K562 (cell line): ENCODE measurements around the gene GTSE1. TPM values are rescaled to one million over a fixed set of nuclear protein-coding genes. Genes with fewer than 3 reads are reported as not detected.

Experiments used
- ATAC-seq: fragments of 200-7000 bp; cut with Tn5 transposase; 3 replicates; pipeline ENCODE4 v1.9.1; 2020; ENCODE audit warnings: moderate library complexity
- BruUV-seq: library from RNA; stranded (reverse); fragments of 400-500 nt; replicated peaks from 2 replicates; lab custom pipeline; 2021; lab: Mats Ljungman, UMichigan
- CTCF ChIA-PET: fragments of 300-600 bp; formaldehyde crosslinking; extraction: SDS; loops from one replicate; lab custom pipeline; 2021; ENCODE audit warnings: low intra/inter-chr PET ratio; lab: Yijun Ruan, JAX
- POLR2A ChIA-PET: fragments of 300-600, 350-650 bp; sonication (Branson Sonifier 250); formaldehyde crosslinking; extraction: SDS; loops from one replicate; lab custom pipeline; 2021; ENCODE audit warnings: antibody characterized with exemption, inconsistent platforms; lab: Yijun Ruan, JAX
- DNase-seq, 4 experiments: peaks; one replicate each; pipeline versions ENCODE4 v3.0.0 to v3.0.0-alpha.2; 2011 to 2018; ENCODE audit warnings: low spot score in 3 of 4, mixed read lengths in 3 of 4; ENCODE audit errors: extremely low read depth in 1 of 4
- FAIRE-seq: peaks from 2 replicates; lab custom pipeline; 2011; peaks lifted over from hg19 to GRCh38; lab: Jason Lieb, UNC
- H2AFZ ChIP-seq: 2 replicates; pipeline ENCODE4 v1.6.0; 2011; ENCODE audit warnings: low read depth, low read length, control low read depth, inconsistent platforms
- H3K27ac ChIP-seq: fragments of 200-600 bp; 3 replicates; pipeline ENCODE4 v1.8.0; 2011; ENCODE audit warnings: low read depth, mild to moderate bottlenecking, control low read depth, inconsistent platforms, low read length, moderate library complexity, mixed read lengths; ENCODE audit errors: extremely low read depth
- H3K27me3 ChIP-seq, 2 experiments: fragments of 300-600 bp in 1 of 2; 2 replicates in 1 of 2; 3 replicates in 1 of 2; pipeline versions ENCODE4 v1.6.0 to v1.8.0; 2011; ENCODE audit warnings: inconsistent platforms in 2 of 2, low read length in 2 of 2, mild to moderate bottlenecking in 1 of 2, mixed read lengths in 1 of 2, moderate library complexity in 1 of 2; ENCODE audit not compliant: control insufficient read depth in 2 of 2, insufficient read depth in 2 of 2
- H3K36me3 ChIP-seq: fragments of 300-600 bp; 3 replicates; pipeline ENCODE4 v1.8.0; 2011; ENCODE audit warnings: mild to moderate bottlenecking, low read length, inconsistent platforms; ENCODE audit not compliant: control insufficient read depth, insufficient read depth
- H3K4me1 ChIP-seq, 2 experiments: fragments of 200-600 bp in 1 of 2; replicated peaks in 1 of 2; 2 replicates in 1 of 2; 3 replicates in 1 of 2; pipeline versions ENCODE4 v1.5.1 to v1.8.0; 2011; ENCODE audit warnings: inconsistent platforms in 2 of 2, low read length in 2 of 2, mild to moderate bottlenecking in 1 of 2, mixed read lengths in 1 of 2, moderate library complexity in 1 of 2; ENCODE audit not compliant: control insufficient read depth in 2 of 2, insufficient read depth in 2 of 2
- H3K4me2 ChIP-seq: 2 replicates; pipeline ENCODE4 v1.6.1; 2011; ENCODE audit warnings: low read length, control low read depth, inconsistent platforms, mixed read lengths; ENCODE audit not compliant: insufficient read depth
- H3K4me3 ChIP-seq: fragments of 200-600 bp; sonication (generic), shearing (Covaris generic); 2 replicates; pipeline ENCODE4 v1.5.1; 2016; ENCODE audit warnings: control low read depth, inconsistent platforms
- H3K79me2 ChIP-seq: fragments of 200-600 bp; 3 replicates; pipeline ENCODE4 v1.8.0; 2011; ENCODE audit warnings: low read length, inconsistent platforms; ENCODE audit not compliant: control insufficient read depth, insufficient read depth
- H3K9ac ChIP-seq, 2 experiments: 2 replicates each; pipeline versions ENCODE4 v1.6.0 to v1.6.1; 2011; ENCODE audit warnings: low read depth in 2 of 2, low read length in 2 of 2, control low read depth in 1 of 2, inconsistent platforms in 1 of 2, mild to moderate bottlenecking in 1 of 2, mixed read lengths in 1 of 2; ENCODE audit not compliant: insufficient read depth in 1 of 2
- H3K9me1 ChIP-seq: one replicate; pipeline ENCODE4 v1.6.0; 2011; ENCODE audit warnings: inconsistent platforms, mild to moderate bottlenecking, low read length, moderate library complexity; ENCODE audit not compliant: control insufficient read depth, insufficient read depth
- H3K9me3 ChIP-seq: replicated peaks from 2 replicates; pipeline ENCODE4 v1.5.1; 2011; ENCODE audit warnings: low read depth, low read length, inconsistent platforms; ENCODE audit not compliant: control insufficient read depth, insufficient read depth
- H4K20me1 ChIP-seq: replicated peaks from 2 replicates; pipeline ENCODE4 v1.6.1; 2011; ENCODE audit warnings: low read length, inconsistent platforms, mixed read lengths; ENCODE audit not compliant: control insufficient read depth, insufficient read depth
- CBFA2T2 ChIP-seq: fragments of 450-650 bp; conservative IDR thresholded peaks from 2 replicates; pipeline ENCODE4 v1.6.1; 2017; ENCODE audit warnings: mild to moderate bottlenecking
- HDAC6 ChIP-seq: IDR thresholded peaks from 2 replicates; pipeline ENCODE4 v1.6.1; 2012; ENCODE audit warnings: low read depth, mild to moderate bottlenecking, control low read depth, inconsistent platforms, low read length, moderate library complexity
- HMGN3 ChIP-seq: IDR thresholded peaks from 2 replicates; pipeline ENCODE4 v1.6.1; 2011; ENCODE audit warnings: borderline replicate concordance, low read depth, mild to moderate bottlenecking, mixed read lengths, low read length; ENCODE audit not compliant: insufficient read length; ENCODE audit errors: extremely low read depth
- JUNB ChIP-seq: fragments of 450-650 bp; formaldehyde crosslinking; conservative IDR thresholded peaks from 2 replicates; pipeline ENCODE4 v1.4.0; 2020; ENCODE audit warnings: mild to moderate bottlenecking
- MIER1 ChIP-seq: fragments of 450-650 bp; IDR thresholded peaks from 2 replicates; pipeline ENCODE4 v1.6.1; 2016; ENCODE audit warnings: antibody characterized with exemption, mild to moderate bottlenecking, low read depth
- MXI1 ChIP-seq: IDR thresholded peaks from 2 replicates; pipeline ENCODE4 v1.6.1; 2011; ENCODE audit warnings: low read depth, mild to moderate bottlenecking, improper control_type of control experiment, low read length
- MYBL2 ChIP-seq, 2 experiments: fragments of 450-650 bp in 1 of 2; sonication (generic) in 1 of 2; formaldehyde crosslinking in 1 of 2; IDR thresholded peaks; 2 replicates each; pipeline versions ENCODE4 v1.6.1 to v1.8.1; 2017 to 2022; ENCODE audit warnings: borderline replicate concordance in 1 of 2, inconsistent platforms in 1 of 2, low read depth in 1 of 2, mild to moderate bottlenecking in 1 of 2, missing genetic modification reagents in 1 of 2, moderate library complexity in 1 of 2
- TBL1XR1 ChIP-seq, 2 experiments: IDR thresholded peaks; 2 replicates each; pipeline ENCODE4 v1.6.1; 2012; ENCODE audit warnings: improper control_type of control experiment in 2 of 2, low read length in 2 of 2, mild to moderate bottlenecking in 1 of 2
- ZNF212 ChIP-seq: fragments of 450-650 bp; formaldehyde crosslinking; IDR thresholded peaks from 2 replicates; pipeline ENCODE4 v1.4.0; 2020; ENCODE audit warnings: mild to moderate bottlenecking
- WGBS: fragments of 100-300 bp; shearing (Covaris generic); methylation state at CpG from one replicate; pipeline ENCODE4 v1.1.6; 2016; ENCODE audit warnings: low coverage, mixed read lengths; ENCODE audit not compliant: insufficient coverage; ENCODE audit errors: missing lambda C conversion rate; 5-methylcytosine and 5-hydroxymethylcytosine counted together
- in situ Hi-C: fragments of 300-500 bp; cut with MboI; formaldehyde crosslinking; loops from 4 replicates; pipeline ENCODE4 v1.15.0; 2018; ENCODE audit warnings: inconsistent platforms, mixed read lengths
- intact Hi-C: fragments of 100-400 bp; cut with micrococcal nuclease; formaldehyde crosslinking; loops from 2 replicates; pipeline ENCODE4 v1.14.2; 2022
- polyA plus RNA-seq, 8 experiments: library from polyadenylated mRNA; depleted of rRNA in 4 of 8; stranded (reverse) in 5 of 8; unstranded in 3 of 8; fragments of >200 nt; fragmentation: Nextera tagmentation in 2 of 8; fragmentation: Illumina TruSeq in 1 of 8; extraction: Ambion mirVana in 2 of 8; extraction: Trizol in 1 of 8; gene quantifications; 2 replicates each; pipeline versions ENCODE4 v1.2.1 to v1.2.3, GENCODE V29; 2011 to 2014; ENCODE audit warnings: inconsistent platforms in 1 of 8, missing spikeins in 1 of 8
- total RNA-seq, 7 experiments: library from RNA; depleted of rRNA in 6 of 7; stranded (reverse); fragments of >200 nt in 6 of 7; fragmentation: Illumina TruSeq in 2 of 7; extraction: Trizol in 2 of 7; gene quantifications; 2 replicates each; pipeline versions ENCODE4 v1.2.1 to v1.2.3, GENCODE V29; 2011 to 2021; ENCODE audit warnings: low replicate concordance in 1 of 7
- TF ChIP-seq, protein P1 (sequence below): IDR thresholded peaks from 2 replicates; pipeline ENCODE4 v1.6.1; 2011; ENCODE audit warnings: borderline replicate concordance, low read depth, mild to moderate bottlenecking, moderate library complexity, low read length; ENCODE audit not compliant: insufficient read depth, poor library complexity, severe bottlenecking

The GTSE1 gene
- total and polyA plus RNA-seq, 9 of the 15 experiments (the other 6 are each of a cell fraction or from before 2014, with no cell fraction given) = 2.5 to 22.5 (median 12.9) TPM

- BruUV-seq = no TSS peak
- Histone ChIP-seq H3K79me2 (no peaks in the 10 kb centered on the region), H4K20me1 (peaks cover 3% of the 10 kb centered on the region; the same call in 1 of the 2 replicates), H3K36me3 (peaks cover 47% of the 10 kb centered on the region; the same call in 2 of the 3 replicates), H3K9me1 (no peaks in the 10 kb centered on the region), H2AFZ (no peak overlapping the region), H3K9me3 (no peaks in the 10 kb centered on the region), H3K27ac (no peak overlapping the region), H3K27me3 (no peaks in the 10 kb centered on the region), H3K4me3 (no peak overlapping the region), H3K9ac (no peak overlapping the region), H3K4me1 (peaks cover 0 to 3% of the 10 kb centered on the region in 2 experiments; a peak in 2 of 5 replicates), H3K4me2 (no peak overlapping the region)
- intact Hi-C loops = no loop called here
- in situ Hi-C loops = no loop called here
- CTCF ChIA-PET = interaction anchor here (0.5 kb wide), 1 partner anchor 185 kb away, joined by 3 read pairs; no protein-coding TSS in a partner anchor
- ATAC-seq = no peak
- TF ChIP-seq HDAC6 (no peak), MXI1 (no peak), MYBL2 (IDR thresholded peaks at IDR 0.05; ENCODE audit: low read depth) (no peak), MYBL2 (CRISPR knock-in tag; IDR thresholded peaks at IDR 0.05; ENCODE audit: borderline replicate concordance) (no peak), MIER1 (no peak), CBFA2T2 (no peak), TBL1XR1 (IDR thresholded peaks at IDR 0.05; ENCODE audit: low read length in 2 of 2) (no peak), HMGN3 (no peak), ZNF212 (CRISPR knock-in tag) (no peak), JUNB (CRISPR knock-in tag) (no peak)
- TF ChIP-seq, protein P1, sequence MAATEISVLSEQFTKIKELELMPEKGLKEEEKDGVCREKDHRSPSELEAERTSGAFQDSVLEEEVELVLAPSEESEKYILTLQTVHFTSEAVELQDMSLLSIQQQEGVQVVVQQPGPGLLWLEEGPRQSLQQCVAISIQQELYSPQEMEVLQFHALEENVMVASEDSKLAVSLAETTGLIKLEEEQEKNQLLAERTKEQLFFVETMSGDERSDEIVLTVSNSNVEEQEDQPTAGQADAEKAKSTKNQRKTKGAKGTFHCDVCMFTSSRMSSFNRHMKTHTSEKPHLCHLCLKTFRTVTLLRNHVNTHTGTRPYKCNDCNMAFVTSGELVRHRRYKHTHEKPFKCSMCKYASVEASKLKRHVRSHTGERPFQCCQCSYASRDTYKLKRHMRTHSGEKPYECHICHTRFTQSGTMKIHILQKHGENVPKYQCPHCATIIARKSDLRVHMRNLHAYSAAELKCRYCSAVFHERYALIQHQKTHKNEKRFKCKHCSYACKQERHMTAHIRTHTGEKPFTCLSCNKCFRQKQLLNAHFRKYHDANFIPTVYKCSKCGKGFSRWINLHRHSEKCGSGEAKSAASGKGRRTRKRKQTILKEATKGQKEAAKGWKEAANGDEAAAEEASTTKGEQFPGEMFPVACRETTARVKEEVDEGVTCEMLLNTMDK = no peak
- POLR2A ChIA-PET = no interaction called here
- no peak for DNase-seq
- WGBS = 85% methylated on average over 4 of the region's 12 CpGs
- no peak for FAIRE-seq
Observed at GRCh38 chr22:46355996-46356471, 59.4 kb downstream of the GTSE1 start.
